OCI-LY7 (cell line): ENCODE measurements around the gene RITA1. TPM values are rescaled to one million over a fixed set of nuclear protein-coding genes. Genes with fewer than 3 reads are reported as not detected.

Experiments
- BruUV-seq: library from RNA; stranded (reverse); fragments of 400-500 nt; replicated peaks from 2 replicates; lab custom pipeline; 2021; lab: Mats Ljungman, UMichigan
- CTCF ChIA-PET: fragments of 300-600 bp; sonication (Branson Sonifier 250); formaldehyde crosslinking; loops from one replicate; lab custom pipeline; 2022; ENCODE audit warnings: antibody characterized with exemption; ENCODE audit not compliant: unreplicated experiment; lab: Charles Lee
- POLR2A ChIA-PET: fragments of 300-600 bp; sonication (Branson Sonifier 250); formaldehyde crosslinking; loops from one replicate; lab custom pipeline; 2022; ENCODE audit warnings: antibody characterized with exemption; lab: Charles Lee
- DNase-seq: peaks from one replicate; pipeline ENCODE4 v3.0.0-alpha.2; 2015; ENCODE audit warnings: low spot score
- H2AFZ ChIP-seq: fragments of 200-600 bp; sonication (generic), shearing (Covaris generic); 2 replicates; pipeline ENCODE4 v1.6.1; 2014; ENCODE audit warnings: mild to moderate bottlenecking, antibody characterized with exemption, low read length, moderate library complexity
- H3K27ac ChIP-seq: fragments of 200-600 bp; sonication (generic); 2 replicates; pipeline ENCODE4 v1.5.1; 2014; ENCODE audit warnings: mixed run types, low read depth, mild to moderate bottlenecking, moderate library complexity, low read length, inconsistent platforms; ENCODE audit not compliant: poor library complexity, severe bottlenecking
- H3K36me3 ChIP-seq: fragments of 200-600 bp; sonication (generic); 2 replicates; pipeline ENCODE4 v1.6.1; 2014; ENCODE audit warnings: mild to moderate bottlenecking, antibody characterized with exemption, low read length, moderate library complexity, mixed read lengths; ENCODE audit not compliant: insufficient read depth
- H3K4me1 ChIP-seq: fragments of 200-600 bp; sonication (generic); 2 replicates; pipeline ENCODE4 v1.5.1; 2014; ENCODE audit warnings: mild to moderate bottlenecking, low read length; ENCODE audit not compliant: insufficient read depth, poor library complexity, severe bottlenecking
- H3K4me2 ChIP-seq: fragments of 200-600 bp; sonication (generic); 2 replicates; pipeline ENCODE4 v1.6.1; 2014; ENCODE audit warnings: mild to moderate bottlenecking, low read length
- H3K4me3 ChIP-seq: fragments of 200-600 bp; sonication (generic); 2 replicates; pipeline ENCODE4 v1.5.1; 2014; ENCODE audit warnings: mild to moderate bottlenecking, low read depth, low read length; ENCODE audit not compliant: poor library complexity, severe bottlenecking
- H3K79me2 ChIP-seq: fragments of 200-600 bp; sonication (generic); 2 replicates; pipeline ENCODE4 v1.6.1; 2016; ENCODE audit warnings: low read depth, mild to moderate bottlenecking, low read length, moderate library complexity, mixed read lengths; ENCODE audit not compliant: insufficient read depth
- H3K9me2 ChIP-seq: fragments of 200-600 bp; sonication (generic); 2 replicates; pipeline ENCODE4 v1.6.1; 2016; ENCODE audit warnings: mild to moderate bottlenecking, low read length, mixed read lengths; ENCODE audit not compliant: insufficient read depth
- H3K9me3 ChIP-seq: fragments of 200-600 bp; sonication (generic); 2 replicates; pipeline ENCODE4 v1.6.1; 2014; ENCODE audit warnings: mild to moderate bottlenecking, mixed run types, low read length, mixed read lengths
- H4K20me1 ChIP-seq: fragments of 200-600 bp; sonication (generic); 2 replicates; pipeline ENCODE4 v1.6.1; 2014; ENCODE audit warnings: mild to moderate bottlenecking, antibody characterized with exemption, low read length, moderate library complexity, mixed read lengths; ENCODE audit not compliant: insufficient read depth
- CTCF ChIP-seq: fragments of 200-600 bp; sonication (generic); conservative IDR thresholded peaks from 2 replicates; pipeline ENCODE4 v1.5.1; 2014; ENCODE audit warnings: mild to moderate bottlenecking, antibody characterized with exemption, low read length, moderate library complexity, mixed read lengths
- EZH2phosphoT487 ChIP-seq: fragments of 200-600 bp; sonication (generic); IDR thresholded peaks from 2 replicates; pipeline ENCODE4 v1.6.1; 2018; ENCODE audit warnings: low read depth, borderline replicate concordance, mild to moderate bottlenecking, mixed run types, antibody characterized with exemption, low read length, moderate library complexity, mixed read lengths
- intact Hi-C: fragments of 100-400 bp; cut with micrococcal nuclease; formaldehyde crosslinking; loops from one replicate; pipeline ENCODE4 v1.10.0; 2022; ENCODE audit not compliant: unreplicated experiment
- total RNA-seq, 2 experiments: library from RNA; depleted of rRNA in 1 of 2; stranded (reverse); fragments of >200 nt in 1 of 2; shearing (Covaris generic) in 1 of 2; gene quantifications; 2 replicates each; pipeline ENCODE4 v1.2.3, GENCODE V29; 2014 to 2022

RITA1 gene
- total RNA-seq, 2 experiments from 2014 or later: 68.6 to 90.8 TPM

GRCh38 chr12:113232840-113233585 is 47.5 kb downstream of the RITA1 start:
- intact Hi-C loops: loop anchor here (1.0 kb wide), 1 partner anchor 36 kb away; no protein-coding TSS in a partner anchor
- TSS peak; percentile 75 for BruUV-seq
- Histone ChIP-seq H3K4me3 (peak overlapping the region; percentile 19), H3K36me3 (peaks cover 92% of the 10 kb centered on the region), H3K4me2 (peak overlapping the region; percentile 50), H3K27ac (peak overlapping the region; percentile 74), H3K9me3 (no peaks in the 10 kb centered on the region), H3K9me2 (no peaks in the 10 kb centered on the region), H4K20me1 (no peaks in the 10 kb centered on the region), H3K4me1 (peaks cover 62% of the 10 kb centered on the region), H3K79me2 (peaks cover 60% of the 10 kb centered on the region; the same call in 1 of the 2 replicates), H2AFZ (no peak overlapping the region)
- POLR2A ChIA-PET: interaction anchor here (1.0 to 1.9 kb wide), 4 partner anchors 9 to 25 kb away, joined by 3 to 8 read pairs (median 4); no protein-coding TSS in a partner anchor
- TF ChIP-seq CTCF: peak; percentile 76
- TF ChIP-seq EZH2phosphoT487: no peak
- peak; percentile 94 for DNase-seq
- CTCF ChIA-PET: interaction anchor here (0.6 kb wide), 1 partner anchor 226 kb away, joined by 3 read pairs; no protein-coding TSS in a partner anchor

- ChIA-PET CTCF (no interaction called here), POLR2A (interaction anchor here (1.0 kb wide), 1 partner anchor 20 kb away, joined by 5 read pairs; no protein-coding TSS in a partner anchor)
- Histone ChIP-seq H3K36me3 (peaks cover 92% of the 10 kb centered on the region), H3K9me3 (no peaks in the 10 kb centered on the region), H3K79me2 (peaks cover 51% of the 10 kb centered on the region; the same call in 1 of the 2 replicates), H3K4me1 (peaks cover 53% of the 10 kb centered on the region), H4K20me1 (no peaks in the 10 kb centered on the region), H2AFZ (no peak overlapping the region), H3K4me2 (peak overlapping the region; percentile 50), H3K4me3 (no peak overlapping the region), H3K9me2 (no peaks in the 10 kb centered on the region), H3K27ac (peak overlapping the region; percentile 74)
- BruUV-seq: no TSS peak
- intact Hi-C loops: loop anchor here (1.0 kb wide), 1 partner anchor 37 kb away; no protein-coding TSS in a partner anchor
- TF ChIP-seq CTCF: no peak
- TF ChIP-seq EZH2phosphoT487: no peak
- DNase-seq: no peak
Observed at GRCh38 chr12:113233967-113234366, 48.4 kb downstream of the RITA1 start.

- TSS peak; percentile 8 for BruUV-seq
- no peaks in the 10 kb centered on the region for H3K9me2 ChIP-seq
- no peak overlapping the region for H2AFZ ChIP-seq
- no peak for TF ChIP-seq CTCF
- H3K4me1 ChIP-seq: peaks cover 50% of the 10 kb centered on the region
- no peaks in the 10 kb centered on the region for H4K20me1 ChIP-seq
- DNase-seq: no peak
- H3K27ac ChIP-seq: no peak overlapping the region
- peaks cover 51% of the 10 kb centered on the region; the same call in 1 of the 2 replicates for H3K79me2 ChIP-seq
- no peak overlapping the region for H3K4me3 ChIP-seq
- H3K36me3 ChIP-seq: peaks cover 93% of the 10 kb centered on the region
- H3K9me3 ChIP-seq: no peaks in the 10 kb centered on the region
- CTCF ChIA-PET: no interaction called here
- POLR2A ChIA-PET: interaction anchor here (1.0 kb wide), 1 partner anchor 19 kb away, joined by 5 read pairs; no protein-coding TSS in a partner anchor
- intact Hi-C loops: no loop called here
- no peak overlapping the region for H3K4me2 ChIP-seq
Observed at GRCh38 chr12:113234483-113234882, 49.0 kb downstream of the RITA1 start.
